Ascending aorta (tissue), 2 donors: Measurements from ENCODE around the gene CTDSP1. TPM values are rescaled to one million over a fixed set of nuclear protein-coding genes. Genes with fewer than 3 reads are reported as not detected.

ENCODE experiments used
- DNase-seq, 2 donors: peaks; one replicate each; pipeline ENCODE4 v3.0.0-alpha.2; 2019; ENCODE audit warnings: low spot score in 2 of 2
- H3K27ac ChIP-seq, 2 donors: fragments of 200-600 bp; sonication (generic); one replicate each; pipeline ENCODE4 v1.5.1; 2016 to 2017; ENCODE audit warnings: mild to moderate bottlenecking in 1 of 2
- H3K27me3 ChIP-seq: fragments of 200-600 bp; sonication (generic); one replicate; pipeline ENCODE4 v1.5.1; 2017
- H3K36me3 ChIP-seq, 2 donors: fragments of 200-600 bp; sonication (generic); one replicate each; pipeline ENCODE4 v1.5.1; 2016
- H3K4me1 ChIP-seq, 2 donors: fragments of 200-600 bp; sonication (generic); one replicate each; pipeline ENCODE4 v1.5.1; 2016 to 2017; ENCODE audit warnings: mild to moderate bottlenecking in 1 of 2
- H3K4me3 ChIP-seq, 2 donors: fragments of 200-600 bp; sonication (generic); one replicate each; pipeline ENCODE4 v1.5.1; 2016 to 2017; ENCODE audit warnings: mild to moderate bottlenecking in 1 of 2
- H3K9me3 ChIP-seq, 2 donors: fragments of 200-600 bp; sonication (generic); one replicate each; pipeline ENCODE4 v1.5.1; 2016
- intact Hi-C: fragments of 100-400 bp; cut with DNase I; formaldehyde crosslinking; loops from one replicate; pipeline ENCODE4 v1.15.1; 2023
- total RNA-seq: library from RNA; depleted of rRNA; stranded (reverse); fragments of >200 nt; gene quantifications from one replicate; pipeline ENCODE4 v1.1.0, GENCODE V29; 2016
- TF ChIP-seq, protein P1 (sequence below), 3 experiments: fragments of 200-600 bp in 2 of 3; fragments of 450-650 bp in 1 of 3; sonication (generic) in 2 of 3; IDR thresholded peaks; one replicate each; pipeline ENCODE4 v1.5.1; 2016 to 2019; ENCODE audit warnings: antibody characterized with exemption in 3 of 3, mild to moderate bottlenecking in 1 of 3, moderate library complexity in 1 of 3

CTDSP1 gene
- total RNA-seq, 1 donor from 2014 or later, result 144 TPM

GRCh38 chr2:218362606-218363005 lies 37.1 kb upstream of the CTDSP1 start:
- H3K9me3 ChIP-seq, result no peaks in the 10 kb centered on the region
- H3K27ac ChIP-seq, result no peak overlapping the region
- no peak overlapping the region for H3K4me3 ChIP-seq
- H3K27me3 ChIP-seq, result no peaks in the 10 kb centered on the region
- no peaks in the 10 kb centered on the region for H3K36me3 ChIP-seq
- intact Hi-C loops, result no loop called here
- H3K4me1 ChIP-seq, result peaks cover 0 to 4% of the 10 kb centered on the region in 2 donors
- TF ChIP-seq, protein P1, sequence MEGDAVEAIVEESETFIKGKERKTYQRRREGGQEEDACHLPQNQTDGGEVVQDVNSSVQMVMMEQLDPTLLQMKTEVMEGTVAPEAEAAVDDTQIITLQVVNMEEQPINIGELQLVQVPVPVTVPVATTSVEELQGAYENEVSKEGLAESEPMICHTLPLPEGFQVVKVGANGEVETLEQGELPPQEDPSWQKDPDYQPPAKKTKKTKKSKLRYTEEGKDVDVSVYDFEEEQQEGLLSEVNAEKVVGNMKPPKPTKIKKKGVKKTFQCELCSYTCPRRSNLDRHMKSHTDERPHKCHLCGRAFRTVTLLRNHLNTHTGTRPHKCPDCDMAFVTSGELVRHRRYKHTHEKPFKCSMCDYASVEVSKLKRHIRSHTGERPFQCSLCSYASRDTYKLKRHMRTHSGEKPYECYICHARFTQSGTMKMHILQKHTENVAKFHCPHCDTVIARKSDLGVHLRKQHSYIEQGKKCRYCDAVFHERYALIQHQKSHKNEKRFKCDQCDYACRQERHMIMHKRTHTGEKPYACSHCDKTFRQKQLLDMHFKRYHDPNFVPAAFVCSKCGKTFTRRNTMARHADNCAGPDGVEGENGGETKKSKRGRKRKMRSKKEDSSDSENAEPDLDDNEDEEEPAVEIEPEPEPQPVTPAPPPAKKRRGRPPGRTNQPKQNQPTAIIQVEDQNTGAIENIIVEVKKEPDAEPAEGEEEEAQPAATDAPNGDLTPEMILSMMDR (IDR thresholded peaks at IDR 0.05), result no peak
- DNase-seq, result no peak

DNA sequence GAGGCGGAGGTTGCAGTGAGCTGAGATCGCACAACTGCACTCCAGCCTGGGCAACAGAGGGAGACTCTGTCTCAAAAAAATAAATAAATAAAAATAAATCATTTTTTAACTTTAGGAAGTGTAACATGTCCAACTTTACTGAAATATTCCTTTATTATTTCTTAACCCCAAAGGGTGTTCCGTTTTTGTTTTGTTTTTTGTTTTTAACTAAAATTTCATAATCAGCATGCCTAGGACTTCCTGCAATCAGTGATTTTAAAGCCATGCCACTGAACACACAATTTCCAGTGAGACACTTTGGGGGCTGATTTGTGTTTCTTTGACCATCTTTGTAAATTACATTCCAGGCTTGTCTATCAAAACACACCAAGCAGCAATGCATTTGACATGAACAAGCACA lies 35.9 kb upstream of the CTDSP1 start:
- H3K9me3 ChIP-seq, result no peaks in the 10 kb centered on the region
- TF ChIP-seq, protein P1 (IDR thresholded peaks at IDR 0.05), result no peak
- H3K27ac ChIP-seq, result no peak overlapping the region
- intact Hi-C loops, result no loop called here
- no peak overlapping the region for H3K4me3 ChIP-seq
- no peaks in the 10 kb centered on the region for H3K36me3 ChIP-seq
- no peaks in the 10 kb centered on the region for H3K27me3 ChIP-seq
- no peak for DNase-seq
- H3K4me1 ChIP-seq, result peaks cover 0 to 8% of the 10 kb centered on the region in 2 donors

DNA sequence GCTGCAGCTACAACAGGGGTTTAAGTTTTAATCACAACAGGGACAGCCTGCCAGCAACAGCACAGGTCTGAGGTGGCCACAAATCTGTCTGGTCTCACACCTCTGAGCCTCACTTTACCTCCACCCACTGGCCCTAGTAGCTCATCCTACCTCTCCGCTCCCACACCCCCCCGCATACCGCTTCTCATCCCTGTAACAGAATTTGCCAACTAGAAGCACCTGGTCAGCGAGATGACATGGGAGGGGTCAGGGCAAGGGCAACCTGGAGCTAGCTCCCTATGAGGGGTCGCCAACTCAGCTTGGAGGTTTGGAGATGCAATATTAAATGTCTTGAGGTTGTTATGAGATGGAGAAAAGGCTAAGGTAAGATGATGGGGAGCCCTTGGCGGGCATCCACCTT lies 35.5 kb upstream of the CTDSP1 start:
- H3K36me3 ChIP-seq, result no peaks in the 10 kb centered on the region
- H3K27me3 ChIP-seq, result no peaks in the 10 kb centered on the region
- TF ChIP-seq, protein P1 (IDR thresholded peaks at IDR 0.05), result no peak
- DNase-seq, result no peak
- no peaks in the 10 kb centered on the region for H3K9me3 ChIP-seq
- intact Hi-C loops, result no loop called here
- H3K4me1 ChIP-seq, result peaks cover 0 to 10% of the 10 kb centered on the region in 2 donors
- no peak overlapping the region for H3K27ac ChIP-seq
- no peak overlapping the region for H3K4me3 ChIP-seq

GRCh38 chr2:218366621-218367414 lies 32.9 kb upstream of the CTDSP1 start:
- Histone ChIP-seq H3K9me3 (no peaks in the 10 kb centered on the region), H3K36me3 (no peaks in the 10 kb centered on the region), H3K4me1 (peaks cover 0 to 16% of the 10 kb centered on the region in 2 donors), H3K27me3 (no peaks in the 10 kb centered on the region), H3K4me3 (peak overlapping the region; percentile 53 to 64), H3K27ac (peak overlapping the region; percentile 79 to 95)
- no peak for DNase-seq
- TF ChIP-seq, protein P1 (IDR thresholded peaks at IDR 0.05), result no peak
- intact Hi-C loops, result loop anchor here (2.0 to 5.0 kb wide), 3 partner anchors 20 to 150 kb away; partner anchors contain the start of gene ARPC2

GRCh38 chr2:218367415-218368149 lies 32.1 kb upstream of the CTDSP1 start:
- intact Hi-C loops, result loop anchor here (2.0 to 5.0 kb wide), 3 partner anchors 21 to 150 kb away; partner anchors contain the start of gene ARPC2
- TF ChIP-seq, protein P1 (IDR thresholded peaks at IDR 0.05), result no peak
- peak; percentile 77 to 94 for DNase-seq
- Histone ChIP-seq H3K36me3 (no peaks in the 10 kb centered on the region), H3K27ac (peak overlapping the region; percentile 79 to 95), H3K27me3 (no peaks in the 10 kb centered on the region), H3K4me3 (peak overlapping the region; percentile 53 to 64), H3K4me1 (peaks cover 0 to 16% of the 10 kb centered on the region in 2 donors), H3K9me3 (no peaks in the 10 kb centered on the region)
